Motor neuron (in vitro differentiated cells): Measurements from ENCODE around the gene IGFBP5. TPM values are rescaled to one million over a fixed set of nuclear protein-coding genes. Genes with fewer than 3 reads are reported as not detected.

Experiments
- ATAC-seq, 8 experiments: fragments of 200-7000 bp; cut with Tn5 transposase; replicated peaks in 6 of 8; 2 replicates each; pipeline ENCODE4 v1.8.0; 2021; ENCODE audit warnings: mild to moderate bottlenecking in 8 of 8, moderate library complexity in 8 of 8
- H3K27ac ChIP-seq, 2 donors: fragments of 250-450 bp; sonication (Bioruptor Pico); 2 replicates each; pipeline ENCODE4 v1.9.0; 2021; ENCODE audit warnings: antibody characterized with exemption in 2 of 2, mild to moderate bottlenecking in 2 of 2, moderate library complexity in 1 of 2
- H3K4me1 ChIP-seq, 2 donors: fragments of 250-450 bp; sonication (Bioruptor Pico); replicated peaks in 1 of 2; 2 replicates each; pipeline ENCODE4 v1.6.1; 2021; ENCODE audit warnings: antibody characterized with exemption in 2 of 2, mild to moderate bottlenecking in 2 of 2, moderate library complexity in 1 of 2
- H3K4me3 ChIP-seq, 5 donors: fragments of 250-450 bp; sonication (Bioruptor Pico); 2 replicates each; pipeline ENCODE4 v1.9.0; 2021; ENCODE audit warnings: antibody characterized with exemption in 5 of 5, mild to moderate bottlenecking in 5 of 5, moderate library complexity in 4 of 5
- WGBS, 10 experiments: fragments of 450-650 bp; shearing (Covaris generic); methylation state at CpG; one replicate each; pipeline ENCODE4 v1.0.0; 2022; 5-methylcytosine and 5-hydroxymethylcytosine counted together
- in situ Hi-C, 9 experiments: fragments of 400-800 bp; cut with MboI; loops; one replicate each; pipeline ENCODE4 v1.15.0; 2021; ENCODE audit warnings: low sequenced_read_pairs in 9 of 9, low pct_unique_long_range_greater_than_20kb in 2 of 9; ENCODE audit not compliant: unreplicated experiment in 9 of 9
- total RNA-seq, 8 experiments: library from RNA; unstranded; fragments of 300-600 nt; gene quantifications; 2 replicates each; pipeline versions ENCODE4 v1.2.3 to v1.2.4, GENCODE V29; 2022

IGFBP5 gene
- total RNA-seq, 8 experiments from 2014 or later = 3.3 to 975 (median 37.8) TPM

DNA sequence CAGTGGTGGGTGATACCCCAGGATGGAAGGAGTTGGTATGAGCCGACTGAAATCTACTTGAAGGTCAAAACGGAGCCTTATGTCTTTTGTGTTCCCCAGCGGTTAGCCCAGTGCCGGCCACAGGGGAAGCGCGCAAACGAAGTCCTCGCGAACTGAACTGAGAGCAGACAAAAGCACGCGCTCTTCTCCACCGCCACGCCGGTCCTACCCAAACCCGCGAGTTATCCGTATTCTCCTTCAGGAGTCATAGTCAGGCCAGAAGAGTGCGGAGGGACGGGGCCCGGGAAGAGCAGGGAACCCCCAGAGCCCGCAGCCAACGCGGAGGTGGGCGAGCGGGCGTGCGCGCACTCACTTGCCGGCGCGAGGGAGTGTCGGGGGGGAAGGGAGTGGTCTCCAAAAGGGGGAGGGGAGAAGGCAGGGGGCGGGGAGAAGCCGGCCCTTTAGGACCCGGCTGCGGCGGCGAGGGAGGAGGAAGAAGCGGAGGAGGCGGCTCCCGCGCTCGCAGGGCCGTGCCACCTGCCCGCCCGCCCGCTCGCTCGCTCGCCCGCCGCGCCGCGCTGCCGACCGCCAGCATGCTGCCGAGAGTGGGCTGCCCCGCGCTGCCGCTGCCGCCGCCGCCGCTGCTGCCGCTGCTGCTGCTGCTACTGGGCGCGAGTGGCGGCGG, 62.3 kb downstream of the IGFBP5 start, which contains the start of gene IGFBP2:
TSS of gene IGFBP2 (plus strand) at position 469 of the 664 bp plus-strand sequence. CDS start at position 573, 104 bp downstream.
- ATAC-seq = peak in 7 of 8 experiments; percentile 28 to 49 (median 33)
- H3K27ac ChIP-seq = peak within 1 kb of the TSS in 1 of 2 donors; percentile 61
- peak within 1 kb of the TSS; percentile 53 to 88 (median 73) for H3K4me3 ChIP-seq
- WGBS, 10 experiments = 0 to 12% (median 1%) methylated on average over 1 to 24 of the region's 70 CpGs; no CpG with 5 or more reads in 4 of the 10 experiments
- in situ Hi-C loops = no loop called here
- H3K4me1 ChIP-seq = peaks cover 10 to 19% of the 10 kb centered on the region in 2 donors

DNA sequence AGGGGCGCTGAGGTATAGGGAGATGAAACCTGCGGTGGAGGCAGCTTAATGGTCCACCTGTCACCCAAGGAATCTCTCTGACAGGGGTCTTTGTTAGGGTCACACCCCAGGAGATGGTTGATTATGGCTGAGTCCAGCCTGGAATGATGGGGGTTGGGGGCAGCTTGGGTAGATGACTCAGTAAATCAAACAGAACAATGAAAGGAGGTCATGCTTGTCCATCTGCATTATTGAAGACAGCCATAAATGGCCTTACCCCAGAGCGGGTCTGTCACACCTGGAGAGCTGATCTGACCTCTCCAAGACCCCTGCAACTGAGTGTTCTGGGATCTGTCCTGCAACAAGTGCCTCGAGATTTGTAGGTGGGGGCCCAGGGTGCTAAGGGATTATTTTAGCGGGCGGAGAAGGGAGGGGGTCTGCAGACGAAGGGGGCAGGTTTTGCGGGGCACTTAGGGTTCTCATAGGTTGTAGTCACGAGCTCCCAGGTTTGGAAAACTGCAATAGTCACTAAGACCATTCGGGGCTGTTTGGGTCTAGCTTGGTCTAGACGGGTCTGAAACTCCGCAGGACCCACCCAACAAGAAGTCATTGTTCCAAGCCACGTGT, 62.9 kb downstream of the IGFBP5 start:
- WGBS, 10 experiments = 0 to 20% (median 10%) methylated on average over 1 of the region's 13 CpGs; no CpG with 5 or more reads in 6 of the 10 experiments
- ATAC-seq = no peak
- Histone ChIP-seq H3K4me1 (peaks cover 10 to 14% of the 10 kb centered on the region in 2 donors), H3K4me3 (peak overlapping the region; percentile 53 to 88 (median 73)), H3K27ac (peak overlapping the region in 1 of 2 donors; percentile 11)
- in situ Hi-C loops = no loop called here

DNA sequence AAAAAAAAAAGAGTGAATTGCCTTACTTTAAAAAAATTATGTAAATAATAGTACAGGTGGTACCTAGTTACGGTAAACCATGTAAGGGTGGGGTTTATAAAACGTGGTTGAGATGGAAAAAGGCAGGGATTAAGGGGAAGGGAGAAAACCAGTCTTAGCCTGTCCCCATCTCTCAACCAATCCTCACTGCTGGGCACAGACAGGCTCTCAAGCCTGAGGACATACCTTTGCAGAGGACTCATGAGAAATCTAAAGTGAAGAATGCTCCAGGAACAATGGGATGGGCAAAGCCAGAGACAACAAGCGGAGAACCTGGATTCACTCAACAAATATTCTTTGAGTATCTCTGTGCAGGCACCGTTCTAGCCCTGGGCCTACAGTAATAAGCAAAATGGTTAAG, 65.6 kb downstream of the IGFBP5 start:
- WGBS, 10 experiments = 52 to 100% (median 89%) methylated on average over 1 to 4 of the region's 4 CpGs
- Histone ChIP-seq H3K4me1 (peaks cover 7 to 9% of the 10 kb centered on the region in 2 donors), H3K4me3 (no peak overlapping the region), H3K27ac (no peak overlapping the region)
- ATAC-seq = no peak
- in situ Hi-C loops = no loop called here

- Histone ChIP-seq H3K27ac (no peak overlapping the region), H3K4me3 (no peak overlapping the region), H3K4me1 (no peaks in the 10 kb centered on the region)
- 71 to 100% (median 91%) methylated on average over 1 to 2 of the region's 2 CpGs; no CpG with 5 or more reads in 2 of the 10 experiments for WGBS, 10 experiments
- in situ Hi-C loops = no loop called here
- ATAC-seq = no peak
These were observed 68.5 kb downstream of the IGFBP5 start for GRCh38 chr2:216626875-216627245.

- Histone ChIP-seq H3K27ac (no peak overlapping the region), H3K4me1 (peaks cover 1 to 4% of the 10 kb centered on the region in 2 donors), H3K4me3 (no peak overlapping the region)
- in situ Hi-C loops = no loop called here
- 60 to 100% (median 91%) methylated on average over 1 to 7 of the region's 7 CpGs; no CpG with 5 or more reads in 2 of the 10 experiments for WGBS, 10 experiments
- ATAC-seq = no peak
These were observed 69.0 kb downstream of the IGFBP5 start for GRCh38 chr2:216626168-216626874.

GRCh38 chr2:216624251-216624650, 71.1 kb downstream of the IGFBP5 start:
- Histone ChIP-seq H3K4me3 (no peak overlapping the region), H3K4me1 (peaks cover 22 to 24% of the 10 kb centered on the region in 2 donors), H3K27ac (no peak overlapping the region)
- no peak for ATAC-seq
- in situ Hi-C loops = no loop called here
- WGBS, 10 experiments = 20 to 93% (median 80%) methylated on average over 1 to 2 of the region's 2 CpGs; no CpG with 5 or more reads in 3 of the 10 experiments

DNA sequence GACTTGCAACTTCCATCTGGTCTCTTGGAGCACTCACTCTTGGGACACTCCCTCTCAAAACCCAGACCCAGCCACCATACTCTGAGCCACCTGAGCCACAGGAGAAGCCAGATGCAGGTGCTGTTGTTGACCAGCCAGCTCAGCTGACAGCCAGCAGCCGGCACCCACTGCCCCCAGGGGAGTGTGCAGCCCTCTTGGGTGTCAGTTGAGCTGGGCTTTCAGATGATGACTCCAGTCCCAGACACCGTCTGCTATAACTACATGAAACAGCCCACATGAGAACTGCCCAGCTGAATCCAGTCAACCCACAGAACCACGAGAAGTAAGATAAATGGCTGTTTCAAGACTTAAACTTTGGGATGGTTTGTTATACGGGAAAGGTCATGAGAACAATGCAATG, 72.8 kb downstream of the IGFBP5 start:
- WGBS, 10 experiments = 20 to 100% (median 54%) methylated on average over 1 to 3 of the region's 4 CpGs; no CpG with 5 or more reads in 2 of the 10 experiments
- Histone ChIP-seq H3K4me1 (peaks cover 28 to 32% of the 10 kb centered on the region in 2 donors), H3K4me3 (no peak overlapping the region), H3K27ac (no peak overlapping the region)
- in situ Hi-C loops = no loop called here
- no peak for ATAC-seq

Other genes starting within 250 kb of the IGFBP5 start
- gene RPL37A, start 196.7 kb downstream of the IGFBP5 start, total RNA-seq = over 10,000 TPM in 2 of 8 experiments, 1,000 to 10,000 TPM in 6; 3,612 to 10,644 (median 7,477) TPM
- 100 to 1,000 TPM in 7 of 8 experiments, 1 to 10 TPM in 1; 1.2 to 825 (median 454) TPM for gene IGFBP2, start 62.1 kb downstream of the IGFBP5 start, total RNA-seq
- not detected for gene TNP1, start 164.5 kb upstream of the IGFBP5 start, total RNA-seq